C4-2B (cell line): ENCODE results near the gene C17orf78.

Experiments
- H3K27ac ChIP-seq: fragments of 450-650 bp; 2 replicates; pipeline ENCODE4 v1.5.1; 2017
- ZFX ChIP-seq: fragments of 450-650 bp; IDR thresholded peaks from 2 replicates; pipeline ENCODE4 v1.6.1; 2017
- TF ChIP-seq, protein P1 (sequence below): fragments of 450-650 bp; conservative IDR thresholded peaks from 2 replicates; pipeline ENCODE4 v1.5.1; 2017; ENCODE audit warnings: mild to moderate bottlenecking

Gene C17orf78

DNA sequence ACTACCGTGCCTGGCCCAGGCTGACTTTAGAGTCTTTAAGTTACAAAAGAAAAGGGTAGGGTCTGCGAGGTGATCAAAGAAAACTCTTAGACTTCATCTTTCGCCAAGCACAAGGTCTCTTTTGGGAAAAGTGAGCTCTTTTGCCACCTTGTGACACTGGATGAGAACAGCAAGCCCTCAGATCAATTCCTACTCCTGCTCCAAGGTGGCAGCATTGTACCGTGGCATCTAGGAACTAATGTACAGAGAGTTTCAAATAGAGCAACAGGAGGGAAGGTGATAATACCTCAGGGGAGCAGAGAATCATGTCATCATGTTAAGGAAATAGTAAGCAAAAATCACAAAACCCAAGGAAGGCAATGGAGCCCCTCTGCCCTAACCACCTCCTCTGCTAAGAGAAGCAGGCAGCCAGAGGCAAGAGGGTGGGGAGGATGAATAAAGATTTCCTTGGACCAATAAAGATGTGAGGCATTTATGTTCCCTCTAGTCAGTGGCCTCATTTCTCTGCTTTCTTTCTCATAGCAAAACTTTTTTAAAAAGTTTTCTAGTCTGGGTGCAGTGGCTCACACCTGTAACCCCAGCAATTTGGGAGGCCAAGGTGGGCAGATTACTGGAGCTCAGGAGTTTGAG lies 2.1 kb upstream of the C17orf78 start:
- no peak for TF ChIP-seq ZFX
- TF ChIP-seq, protein P1, sequence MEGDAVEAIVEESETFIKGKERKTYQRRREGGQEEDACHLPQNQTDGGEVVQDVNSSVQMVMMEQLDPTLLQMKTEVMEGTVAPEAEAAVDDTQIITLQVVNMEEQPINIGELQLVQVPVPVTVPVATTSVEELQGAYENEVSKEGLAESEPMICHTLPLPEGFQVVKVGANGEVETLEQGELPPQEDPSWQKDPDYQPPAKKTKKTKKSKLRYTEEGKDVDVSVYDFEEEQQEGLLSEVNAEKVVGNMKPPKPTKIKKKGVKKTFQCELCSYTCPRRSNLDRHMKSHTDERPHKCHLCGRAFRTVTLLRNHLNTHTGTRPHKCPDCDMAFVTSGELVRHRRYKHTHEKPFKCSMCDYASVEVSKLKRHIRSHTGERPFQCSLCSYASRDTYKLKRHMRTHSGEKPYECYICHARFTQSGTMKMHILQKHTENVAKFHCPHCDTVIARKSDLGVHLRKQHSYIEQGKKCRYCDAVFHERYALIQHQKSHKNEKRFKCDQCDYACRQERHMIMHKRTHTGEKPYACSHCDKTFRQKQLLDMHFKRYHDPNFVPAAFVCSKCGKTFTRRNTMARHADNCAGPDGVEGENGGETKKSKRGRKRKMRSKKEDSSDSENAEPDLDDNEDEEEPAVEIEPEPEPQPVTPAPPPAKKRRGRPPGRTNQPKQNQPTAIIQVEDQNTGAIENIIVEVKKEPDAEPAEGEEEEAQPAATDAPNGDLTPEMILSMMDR = peak; percentile 99
- peak overlapping the region; percentile 43 for H3K27ac ChIP-seq

DNA sequence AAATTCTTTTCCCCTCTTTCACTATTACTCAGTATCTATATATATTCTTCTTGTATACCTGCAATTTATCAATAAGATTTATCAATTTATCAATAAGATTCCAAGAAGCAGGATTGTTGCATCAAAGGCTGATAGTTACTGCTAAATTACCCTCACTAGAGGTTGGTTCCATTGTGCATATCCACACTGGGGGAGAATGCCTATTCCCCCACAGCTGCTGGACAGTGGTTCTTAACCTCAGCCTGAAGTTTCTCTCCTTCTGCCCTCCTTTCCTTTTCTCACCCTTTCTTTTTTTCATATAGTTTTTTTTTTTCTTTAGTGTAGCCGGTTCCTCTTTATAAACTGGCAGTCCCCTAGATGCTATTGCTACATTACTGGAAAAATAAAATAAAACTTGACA lies 6.3 kb downstream of the C17orf78 start:
- no peak overlapping the region for H3K27ac ChIP-seq
- TF ChIP-seq ZFX = no peak

DNA sequence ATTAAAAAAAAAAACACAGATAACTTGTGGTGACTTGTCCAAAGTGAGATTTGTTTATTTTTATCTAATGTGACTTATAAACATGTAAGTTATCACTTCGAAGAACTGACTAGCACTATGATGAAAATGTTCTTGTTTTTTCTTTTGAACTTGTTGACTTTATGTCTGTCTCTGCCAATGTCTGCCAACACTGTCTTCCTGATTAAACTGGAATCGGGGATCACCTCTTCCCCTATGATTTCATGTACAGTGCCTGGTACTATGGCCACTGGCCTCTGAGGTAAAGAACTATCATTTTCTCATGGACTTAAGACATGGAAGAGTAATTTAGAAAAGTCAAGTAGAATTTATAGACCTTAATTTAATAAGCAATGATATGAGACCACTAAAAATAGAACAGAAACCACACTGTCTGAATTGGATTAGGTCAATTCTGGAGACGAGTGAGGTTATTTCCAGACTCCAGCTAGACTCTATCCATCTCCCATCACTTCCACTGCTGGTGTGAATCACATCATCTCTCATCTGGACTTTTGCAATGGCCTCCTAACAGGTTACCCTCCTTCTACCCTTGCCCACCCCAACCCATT lies 8.9 kb downstream of the C17orf78 start:
- TF ChIP-seq, protein P1 = no peak
- TF ChIP-seq ZFX = no peak
- no peak overlapping the region for H3K27ac ChIP-seq

DNA sequence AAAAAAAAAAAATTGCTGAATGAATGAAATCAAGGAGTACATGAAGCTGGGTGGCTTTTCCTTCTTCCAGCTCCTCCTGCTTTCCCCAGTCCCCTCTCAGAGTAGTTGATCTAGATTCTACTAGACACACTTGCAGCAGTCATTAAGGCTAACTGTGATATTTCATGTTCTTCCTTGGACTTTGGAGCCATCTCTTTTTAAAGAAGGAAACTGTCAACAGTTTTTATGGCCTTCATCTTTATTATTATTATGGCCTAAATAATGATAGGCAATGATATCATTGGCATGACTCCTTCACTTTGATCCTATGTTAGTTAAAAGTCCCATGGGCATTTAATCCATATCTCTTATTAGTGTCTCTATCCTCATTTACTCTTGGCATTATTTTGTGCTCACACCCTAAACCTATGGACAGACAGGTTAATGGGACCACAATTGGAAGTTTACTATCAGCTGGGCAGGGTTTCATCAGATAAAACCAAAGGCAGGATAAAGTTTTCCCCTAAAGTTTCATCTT lies 9.7 kb downstream of the C17orf78 start:
- no peak for TF ChIP-seq ZFX
- TF ChIP-seq, protein P1 = no peak
- H3K27ac ChIP-seq = no peak overlapping the region

DNA sequence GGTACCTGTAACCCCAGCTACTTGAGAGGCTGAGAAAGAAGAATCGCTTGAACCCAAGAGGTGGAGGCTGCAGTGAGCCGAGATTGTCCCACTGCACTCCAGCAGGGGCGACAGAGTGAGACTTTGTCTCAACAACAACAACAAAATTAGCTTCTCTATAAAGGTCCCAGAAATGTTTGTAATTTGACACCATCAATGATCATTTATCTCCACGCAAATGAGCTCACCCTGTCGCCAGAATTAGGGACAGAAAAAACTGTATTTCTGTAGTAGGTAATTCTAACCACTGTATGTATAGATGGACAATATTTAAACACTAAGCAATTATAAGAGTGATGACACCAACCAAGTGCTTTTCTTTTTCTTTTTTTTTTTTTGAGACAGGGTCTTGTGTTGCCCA lies 10.7 kb downstream of the C17orf78 start:
- TF ChIP-seq ZFX = no peak
- TF ChIP-seq, protein P1 = no peak
- H3K27ac ChIP-seq = no peak overlapping the region

DNA sequence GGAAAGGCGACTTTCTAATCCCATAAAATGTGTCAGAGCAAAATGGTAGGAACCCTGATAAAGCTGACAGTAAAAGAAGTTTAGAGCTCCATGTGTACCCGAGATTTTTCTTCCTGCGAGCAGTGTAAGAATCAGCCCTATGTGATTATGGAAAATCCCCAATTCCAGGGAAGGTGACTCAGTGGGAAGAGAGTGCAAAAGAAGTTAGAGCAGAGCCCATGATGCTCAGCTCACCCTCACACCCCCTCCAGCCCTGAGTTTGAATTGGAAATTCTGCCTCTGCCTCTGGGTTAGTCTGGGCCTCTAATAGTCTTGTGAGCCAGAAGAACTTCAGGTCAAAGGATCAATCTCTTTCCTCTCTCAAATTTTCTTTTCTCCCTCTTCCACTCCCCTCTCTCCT lies 12.5 kb downstream of the C17orf78 start:
- no peak overlapping the region for H3K27ac ChIP-seq
- TF ChIP-seq, protein P1 = no peak
- TF ChIP-seq ZFX = no peak

DNA sequence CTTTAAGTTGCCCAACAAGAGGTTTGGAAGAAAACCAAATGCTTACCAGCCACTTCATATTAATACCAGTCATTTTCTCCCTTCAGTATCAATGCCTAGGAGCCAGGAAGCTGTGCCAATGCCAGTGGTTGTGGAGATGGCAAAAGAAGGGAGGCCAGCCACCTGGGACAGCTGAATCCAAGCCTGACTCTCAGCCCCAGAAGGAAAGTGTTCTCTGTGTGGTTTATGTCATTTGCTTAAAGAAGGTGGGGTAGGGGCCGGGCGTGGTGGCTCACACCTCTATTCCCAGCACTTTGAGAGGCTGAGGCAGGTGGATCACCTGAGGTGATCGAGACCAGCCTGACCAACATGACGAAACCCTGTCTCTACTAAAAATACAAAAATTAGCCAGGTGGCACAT lies 13.4 kb downstream of the C17orf78 start:
- no peak for TF ChIP-seq ZFX
- TF ChIP-seq, protein P1 = no peak
- H3K27ac ChIP-seq = no peak overlapping the region

DNA sequence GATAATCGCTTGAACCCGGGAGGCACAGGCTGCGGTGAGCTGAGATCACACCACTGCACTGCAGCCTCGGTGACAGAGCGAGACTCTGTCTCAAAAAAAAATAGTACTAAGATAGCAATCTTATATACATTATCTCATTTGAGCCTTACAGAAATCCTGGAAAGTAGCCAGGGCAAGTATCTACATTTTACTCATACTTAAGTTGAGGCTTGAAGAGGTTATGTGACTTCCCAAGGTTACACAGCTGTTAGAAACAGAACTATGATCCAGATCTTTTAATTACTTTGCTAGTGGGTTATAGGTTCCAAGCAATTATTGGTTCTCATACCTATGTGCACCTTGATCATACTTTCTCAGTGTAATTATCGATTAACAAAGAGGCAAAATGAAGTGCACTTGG lies 15.4 kb downstream of the C17orf78 start:
- TF ChIP-seq, protein P1 = no peak
- no peak for TF ChIP-seq ZFX
- no peak overlapping the region for H3K27ac ChIP-seq
